B cell (primary cell): ENCODE results near the gene RNF149.

Experiments used
- CTCF ChIP-seq: fragments of 200-600 bp; IDR thresholded peaks from one replicate; pipeline ENCODE4 v1.8.0; 2022; ENCODE audit warnings: antibody characterized with exemption, mild to moderate bottlenecking
- EZH2 ChIP-seq: IDR thresholded peaks from 2 replicates; pipeline ENCODE4 v1.6.1; 2012; ENCODE audit warnings: borderline replicate concordance, low read depth, mild to moderate bottlenecking, moderate library complexity, low read length; ENCODE audit not compliant: insufficient read depth, poor library complexity, severe bottlenecking

GRCh38 chr2:101290711-101291110 lies 17.8 kb downstream of the RNF149 start:
- TF ChIP-seq CTCF = no peak
- TF ChIP-seq EZH2 = no peak
